GM19238 (cell line): ENCODE measurements around the gene JMJD1C.

Source experiments
- DNase-seq: peaks from one replicate; pipeline ENCODE4 v3.0.0; 2011; ENCODE audit warnings: low spot score; ENCODE audit not compliant: insufficient read length

The JMJD1C gene

GRCh38 chr10:63437116-63437949 lies 28.4 kb downstream of the JMJD1C start:
- DNase-seq = no peak

- DNase-seq = no peak
These were observed 29.6 kb downstream of the JMJD1C start for GRCh38 chr10:63436225-63436624.

GRCh38 chr10:63434866-63435854 lies 30.6 kb downstream of the JMJD1C start:
- DNase-seq = no peak

- no peak for DNase-seq
These were observed 33.6 kb downstream of the JMJD1C start for GRCh38 chr10:63431962-63432797.

GRCh38 chr10:63430999-63431356 lies 34.8 kb downstream of the JMJD1C start:
- DNase-seq = no peak

- DNase-seq = no peak
These were observed 35.4 kb downstream of the JMJD1C start for GRCh38 chr10:63430091-63430998.

- DNase-seq = no peak
These were observed 36.5 kb downstream of the JMJD1C start for GRCh38 chr10:63429281-63429680.

GRCh38 chr10:63427013-63427412 lies 38.8 kb downstream of the JMJD1C start:
- DNase-seq = no peak

GRCh38 chr10:63425512-63425911 lies 40.3 kb downstream of the JMJD1C start:
- DNase-seq = no peak

- DNase-seq = no peak
These were observed 41.2 kb downstream of the JMJD1C start for GRCh38 chr10:63424576-63424975.

GRCh38 chr10:63423494-63423893 lies 42.3 kb downstream of the JMJD1C start:
- no peak for DNase-seq

- peak; percentile 11 for DNase-seq
These were observed 44.2 kb downstream of the JMJD1C start for GRCh38 chr10:63421591-63421990.

- no peak for DNase-seq
These were observed 49.4 kb downstream of the JMJD1C start for GRCh38 chr10:63416376-63416775.

GRCh38 chr10:63415640-63416244 lies 50.0 kb downstream of the JMJD1C start:
- no peak for DNase-seq

GRCh38 chr10:63414481-63415260 lies 51.1 kb downstream of the JMJD1C start:
- no peak for DNase-seq

- DNase-seq = no peak
These were observed 52.3 kb downstream of the JMJD1C start for GRCh38 chr10:63413429-63413828.

- DNase-seq = no peak
These were observed 53.5 kb downstream of the JMJD1C start for GRCh38 chr10:63412304-63412703.

- DNase-seq = no peak
These were observed 55.1 kb downstream of the JMJD1C start for GRCh38 chr10:63410633-63411032.

- DNase-seq = no peak
These were observed 56.2 kb downstream of the JMJD1C start for GRCh38 chr10:63409465-63410027.
